Caki2 (cell line): Measurements from ENCODE around the gene KIAA2012. TPM values are rescaled to one million over a fixed set of nuclear protein-coding genes. Genes with fewer than 3 reads are reported as not detected.
A peak's percentile ranks its signal among the peaks of the same experiment; 100 is the strongest.

Source experiments
- DNase-seq: peaks from one replicate; pipeline ENCODE4 v3.0.0-alpha.2; 2015; ENCODE audit warnings: low read depth
- in situ Hi-C: cut with HindIII; loops from 2 replicates; pipeline ENCODE4 v1.10.0; 2016; ENCODE audit warnings: low sequenced_read_pairs, low pct_unique_long_range_greater_than_20kb, mixed read lengths
- total RNA-seq: library from RNA; depleted of rRNA; stranded (reverse); fragments of >200 nt; shearing (Covaris generic); gene quantifications from 2 replicates; pipeline ENCODE4 v1.2.3, GENCODE V29; 2014; ENCODE audit warnings: low replicate concordance

KIAA2012 gene
- total RNA-seq, 1 experiment from 2014 or later = not detected

DNA sequence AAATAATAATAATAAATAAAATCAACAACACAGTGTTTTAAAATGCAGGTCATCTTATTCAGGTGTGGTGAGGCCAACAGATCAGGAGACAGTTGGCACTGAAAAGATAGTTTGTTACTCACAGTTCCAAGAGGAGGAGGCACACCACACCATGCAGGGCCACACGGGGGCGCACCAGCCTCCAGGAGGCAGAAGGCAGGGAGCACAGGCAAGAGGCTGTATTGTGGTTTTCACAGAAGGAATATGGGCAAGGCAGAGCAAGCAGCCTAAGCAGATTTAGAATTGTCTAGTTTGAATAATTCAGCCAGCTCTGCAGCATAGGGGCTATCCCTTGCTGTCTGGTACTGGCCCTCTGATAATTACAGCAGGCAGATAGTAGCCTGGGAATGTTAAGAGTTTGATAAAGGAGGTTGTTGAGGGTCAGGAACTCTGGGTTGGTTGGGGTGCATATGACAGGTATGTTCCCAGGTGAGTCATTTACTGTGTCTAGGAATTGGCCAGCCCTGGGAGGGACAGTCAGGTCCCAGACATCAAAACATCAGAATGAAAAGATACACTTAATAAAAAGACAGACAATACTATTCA lies 31.3 kb downstream of the KIAA2012 start:
- DNase-seq = peak; percentile 26
- in situ Hi-C loops = no loop called here

DNA sequence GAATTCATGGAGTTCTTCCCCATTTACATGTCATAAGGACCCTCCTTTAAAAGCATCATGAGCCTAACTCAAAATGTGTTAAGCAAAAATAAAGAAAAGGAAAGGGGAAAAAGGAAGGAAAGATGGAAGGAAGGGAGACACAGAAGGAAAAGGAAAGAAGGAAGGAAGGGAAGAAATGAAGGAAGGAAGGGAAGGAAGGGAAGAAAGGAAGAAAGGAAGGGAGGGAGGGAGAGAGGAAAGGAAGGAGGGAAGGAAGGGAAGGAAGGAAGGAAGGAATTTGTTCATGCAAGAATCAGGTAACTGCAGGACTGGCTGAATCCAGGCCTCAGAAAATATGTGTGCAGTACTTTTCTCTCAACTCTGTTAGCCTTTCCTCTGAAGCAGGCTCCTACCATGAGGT lies 32.0 kb downstream of the KIAA2012 start:
- DNase-seq = no peak
- in situ Hi-C loops = no loop called here

DNA sequence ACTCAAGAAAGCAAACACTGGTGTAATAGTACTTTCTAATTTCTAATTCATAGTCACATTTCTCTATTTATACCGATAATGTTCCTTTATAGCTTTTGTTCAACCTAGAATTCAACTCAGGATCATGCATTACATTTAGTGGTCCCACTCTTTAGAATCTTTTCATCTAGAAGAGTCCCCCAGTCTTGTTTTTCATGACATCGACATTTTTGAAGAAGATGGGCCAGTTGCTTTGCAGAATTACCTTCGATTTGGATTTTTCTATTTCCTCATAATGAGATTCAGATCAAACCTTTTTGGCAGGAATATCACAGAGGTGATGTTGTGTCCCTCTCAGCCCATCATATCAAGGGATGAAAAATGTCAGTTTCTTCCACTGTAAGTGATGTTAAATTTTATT lies 35.3 kb downstream of the KIAA2012 start:
- no peak for DNase-seq
- in situ Hi-C loops = no loop called here

DNA sequence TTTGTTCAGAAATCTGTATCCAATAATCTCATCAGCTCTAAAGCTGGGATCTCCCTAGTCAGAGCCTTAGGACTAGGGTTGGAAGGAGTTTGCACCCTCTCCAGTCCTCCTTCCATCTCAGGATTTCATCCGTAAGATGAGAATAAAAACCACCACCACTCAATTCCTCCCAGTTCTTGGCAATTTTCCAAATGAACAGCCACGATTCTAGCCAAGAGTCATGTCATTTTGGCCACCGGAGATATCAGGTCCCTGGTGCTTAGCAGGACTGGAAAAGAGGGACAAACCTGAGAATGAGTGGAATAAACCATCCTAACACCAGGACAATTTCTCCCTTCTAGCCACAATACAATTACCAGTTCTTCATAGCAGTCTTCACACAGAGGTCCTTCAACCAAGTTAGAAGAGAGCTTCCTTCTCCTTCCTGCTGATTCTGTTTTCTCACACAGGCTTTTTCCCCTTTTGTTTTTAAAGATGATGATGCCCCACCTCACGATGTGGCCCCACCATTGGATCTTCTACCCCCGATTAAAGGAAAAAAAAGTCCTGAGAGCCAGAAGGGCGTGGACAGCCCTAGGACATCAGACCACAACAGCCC lies 36.2 kb downstream of the KIAA2012 start:
- in situ Hi-C loops = no loop called here
- no peak for DNase-seq

DNA sequence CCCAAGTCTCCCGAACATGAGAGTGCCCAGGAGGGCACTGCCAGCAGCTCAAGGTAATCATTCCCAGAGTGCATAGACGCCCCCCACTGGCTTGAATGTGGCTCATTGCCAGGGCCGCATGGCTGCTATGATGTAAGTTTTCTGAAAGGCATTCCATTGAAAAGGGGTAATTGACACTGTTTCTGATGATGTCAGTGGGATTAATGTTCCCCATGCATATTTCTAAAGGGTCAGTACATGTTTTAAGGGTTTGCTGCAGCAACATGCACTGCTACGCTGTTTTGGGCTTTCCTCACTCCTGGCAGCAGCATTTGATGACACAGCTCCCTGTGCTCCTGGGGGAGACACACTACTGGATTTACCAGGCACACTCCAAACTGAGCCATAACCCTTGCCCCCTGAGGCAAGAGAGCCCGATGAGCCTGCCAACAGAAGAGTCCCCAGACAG lies 36.7 kb downstream of the KIAA2012 start:
- in situ Hi-C loops = no loop called here
- DNase-seq = no peak

DNA sequence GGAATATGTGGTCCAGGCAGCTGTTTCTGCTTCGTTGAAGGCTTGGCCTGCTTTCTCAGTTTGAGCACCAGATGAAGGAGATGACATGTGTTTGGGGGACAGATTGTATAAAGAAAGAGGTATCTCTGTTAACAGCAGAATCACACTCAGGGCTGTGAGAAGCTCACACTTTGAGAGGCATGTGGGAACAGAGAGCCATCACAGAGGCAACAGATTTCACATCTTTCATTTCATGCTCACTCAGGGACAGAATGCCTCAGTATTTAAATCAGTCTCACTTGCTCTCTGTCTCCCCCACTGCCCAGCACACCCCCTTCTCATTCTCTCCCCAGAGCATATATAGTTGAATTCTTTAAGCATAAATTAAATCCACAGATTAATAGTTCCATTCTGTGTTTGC lies 37.4 kb downstream of the KIAA2012 start:
- in situ Hi-C loops = no loop called here
- no peak for DNase-seq

DNA sequence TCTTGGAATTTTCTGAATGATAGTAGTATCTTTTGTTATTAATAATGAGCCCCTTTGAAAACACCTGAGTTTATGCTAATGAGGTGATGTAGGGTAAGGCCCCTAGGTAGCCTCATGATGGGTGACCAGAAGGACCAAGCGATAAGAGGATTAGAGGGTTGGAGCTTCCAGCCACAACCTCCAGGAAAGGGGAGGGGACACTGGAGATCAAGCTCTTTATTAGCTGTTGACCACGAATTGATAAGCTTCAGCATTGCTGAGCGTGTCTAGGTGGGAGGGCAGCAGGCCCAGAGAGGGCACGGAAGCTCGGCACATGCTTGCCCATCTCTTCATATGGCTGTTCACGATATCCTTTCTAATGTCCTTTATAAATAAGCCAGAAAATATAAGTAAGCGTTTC lies 39.0 kb downstream of the KIAA2012 start:
- in situ Hi-C loops = no loop called here
- DNase-seq = no peak

DNA sequence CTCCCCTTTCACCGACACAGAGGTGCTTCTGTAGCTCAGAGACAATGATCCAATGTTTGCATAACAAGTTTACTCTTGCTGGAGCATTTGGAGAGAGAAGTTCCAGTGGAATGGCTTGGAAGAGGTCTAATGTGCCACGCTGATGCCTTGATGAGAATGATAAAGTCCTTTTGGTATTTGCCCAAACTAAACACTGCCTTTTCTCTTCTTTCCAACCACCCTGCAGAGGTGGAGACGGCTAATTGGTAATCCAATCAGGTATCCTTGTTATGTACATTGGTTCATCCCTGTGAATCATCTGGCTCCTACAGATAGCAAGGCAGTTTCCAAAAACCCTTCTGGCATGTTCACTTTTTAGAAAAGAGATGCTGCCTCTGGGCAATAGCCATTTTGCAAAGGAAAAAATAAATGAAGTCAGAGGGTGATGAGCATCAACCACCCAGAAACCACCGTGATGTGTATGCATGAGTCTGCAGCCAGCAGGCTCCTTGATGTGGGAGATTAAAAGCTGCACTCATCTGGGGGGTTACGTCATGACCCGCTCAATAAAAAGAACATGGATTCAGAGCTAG lies 40.6 kb downstream of the KIAA2012 start:
- DNase-seq = no peak
- in situ Hi-C loops = no loop called here

DNA sequence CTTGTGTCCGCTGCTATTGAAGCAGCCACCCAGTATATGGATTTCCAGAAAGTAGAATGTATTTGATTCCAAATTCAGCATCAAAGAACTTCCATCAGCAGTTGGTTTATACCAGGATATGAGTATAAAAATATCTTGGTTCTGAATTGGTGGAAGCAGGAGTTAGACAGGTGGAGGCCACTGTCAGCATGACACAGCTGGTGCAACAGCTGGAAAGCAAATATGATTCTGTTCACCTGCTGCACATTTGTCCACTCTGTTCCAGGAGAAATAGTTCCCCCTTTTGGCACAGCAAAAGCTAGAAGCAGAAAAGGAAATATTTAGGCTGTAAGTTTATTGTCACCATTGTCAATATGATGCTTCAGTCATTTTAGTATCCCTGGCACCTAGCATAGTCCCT lies 41.2 kb downstream of the KIAA2012 start:
- no peak for DNase-seq
- in situ Hi-C loops = no loop called here

DNA sequence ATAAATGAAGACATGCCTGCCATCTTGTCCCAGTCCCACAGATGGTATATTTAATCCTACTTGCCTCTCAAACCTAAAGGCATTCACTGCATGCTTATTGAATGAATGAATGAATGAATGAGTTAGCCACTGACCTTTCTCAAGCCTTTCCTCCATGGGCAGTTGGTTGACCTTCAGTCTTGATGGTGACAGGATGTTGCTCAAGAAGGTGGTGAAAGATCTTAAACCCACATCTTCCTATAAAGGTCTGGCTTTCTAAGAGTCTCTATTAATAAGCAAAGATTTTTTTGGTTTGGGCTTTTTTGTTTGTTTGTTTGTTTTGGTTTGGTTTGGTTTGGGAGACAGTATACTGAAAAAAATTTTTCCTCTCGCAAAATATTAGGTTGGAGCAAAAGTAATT lies 41.7 kb downstream of the KIAA2012 start:
- in situ Hi-C loops = no loop called here
- no peak for DNase-seq

DNA sequence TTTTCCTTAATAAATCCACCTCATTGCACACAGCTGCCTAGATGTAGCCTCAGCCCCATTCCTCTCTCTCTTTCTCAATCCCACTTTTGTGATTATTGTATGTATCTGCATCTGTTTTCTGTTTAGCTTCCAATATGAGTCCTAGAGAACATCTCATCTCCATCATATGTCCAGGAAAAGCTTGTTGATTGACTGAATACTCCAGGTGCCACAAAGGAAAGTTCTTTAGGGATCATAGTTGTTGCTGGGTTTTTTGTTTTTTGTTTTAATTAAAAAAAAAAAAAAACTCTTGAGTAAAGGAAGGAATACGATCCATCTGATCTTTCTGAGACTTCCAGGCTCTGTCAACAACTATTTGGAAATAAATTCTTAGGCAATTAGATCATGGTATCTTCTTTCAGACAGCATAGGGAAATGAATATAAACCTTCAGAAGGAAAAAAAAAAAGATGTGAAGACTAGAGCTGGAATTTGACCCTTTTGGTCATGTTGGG lies 42.5 kb downstream of the KIAA2012 start:
- DNase-seq = no peak
- in situ Hi-C loops = no loop called here

DNA sequence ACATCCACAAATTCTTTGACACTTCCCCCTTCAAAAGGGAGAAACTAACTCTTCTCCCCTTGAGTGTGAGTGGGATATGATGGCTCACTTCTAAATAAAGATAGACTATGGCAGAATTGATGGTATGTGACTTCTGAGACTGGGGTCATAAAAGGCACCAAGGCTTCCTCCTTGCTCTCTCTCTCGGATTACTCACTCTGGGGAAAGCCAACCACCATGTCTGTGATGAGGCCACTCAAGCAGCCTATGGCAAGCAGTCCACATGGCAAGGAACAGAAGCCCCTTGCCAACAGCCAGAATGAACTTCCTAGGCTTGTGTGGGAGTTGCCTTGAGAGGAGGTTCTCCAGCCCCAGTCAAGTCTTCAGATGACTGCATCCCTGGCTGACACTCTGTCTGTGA lies 43.6 kb downstream of the KIAA2012 start:
- in situ Hi-C loops = no loop called here
- DNase-seq = no peak

DNA sequence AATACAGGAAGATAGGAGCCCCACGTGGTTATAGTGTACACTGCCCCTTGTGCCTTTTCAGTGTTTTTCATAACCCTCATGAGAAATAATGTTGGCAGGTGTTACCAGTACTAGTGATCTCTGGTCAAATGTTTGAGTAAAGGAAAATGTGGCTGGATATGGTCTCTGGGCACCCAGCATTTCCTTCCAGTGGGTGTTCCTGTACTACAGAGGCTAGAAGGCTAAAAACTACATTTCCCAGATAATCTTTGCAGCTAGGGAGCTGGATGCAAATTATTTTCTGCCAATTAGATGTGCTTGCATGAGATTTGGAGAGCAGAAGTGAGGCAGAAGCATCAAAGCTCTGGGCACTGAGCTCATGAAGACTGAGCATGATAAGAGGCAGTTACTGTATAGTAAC lies 45.1 kb downstream of the KIAA2012 start:
- in situ Hi-C loops = no loop called here
- DNase-seq = no peak

DNA sequence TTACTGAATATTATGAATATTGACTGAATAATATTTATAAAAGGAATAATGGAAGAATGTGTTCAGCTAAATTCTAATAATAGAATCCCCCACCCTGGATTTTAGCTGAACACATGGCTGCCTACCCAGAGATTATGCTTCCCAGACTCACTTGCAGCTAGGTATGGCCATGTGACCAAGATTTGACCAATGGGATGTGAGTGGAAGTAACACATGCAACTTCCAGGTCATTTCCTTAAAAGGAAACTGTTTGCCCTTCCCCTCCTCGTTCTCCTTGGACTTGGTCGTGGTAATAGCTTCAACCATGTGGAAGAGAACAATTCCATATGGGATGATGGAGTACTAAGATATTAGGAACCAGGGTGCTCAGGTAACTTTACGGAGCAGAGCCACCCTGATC lies 47.8 kb downstream of the KIAA2012 start:
- in situ Hi-C loops = no loop called here
- DNase-seq = no peak

DNA sequence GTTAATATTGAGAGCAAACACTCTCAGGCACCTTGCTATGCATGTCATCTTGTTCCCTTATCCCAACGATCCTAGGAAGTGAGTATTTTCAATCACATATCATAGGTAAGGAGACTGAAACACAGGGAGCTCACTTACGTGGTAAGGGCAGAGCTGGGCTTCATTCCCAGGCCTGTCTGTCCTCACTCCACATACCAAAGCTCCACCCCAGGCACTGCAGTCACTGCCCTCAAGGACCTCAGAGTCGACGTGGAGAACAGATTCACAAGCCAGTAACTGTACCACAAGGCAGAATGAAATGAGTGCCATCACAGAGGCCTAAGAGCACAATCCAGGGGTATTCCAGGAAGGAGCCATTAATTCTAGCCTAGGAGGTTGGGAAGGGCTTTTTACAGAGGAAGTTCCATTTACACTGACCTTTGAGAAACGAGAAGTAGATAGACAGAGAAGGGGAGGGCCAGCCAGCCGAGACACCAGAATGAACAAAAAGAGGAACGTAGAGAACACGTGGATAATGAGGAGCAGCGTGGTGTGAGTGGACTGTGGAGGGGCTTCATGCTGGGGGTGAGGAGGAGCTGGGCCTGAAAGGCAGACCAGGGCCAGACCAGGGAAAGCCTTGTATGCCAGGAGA lies 48.6 kb downstream of the KIAA2012 start:
- in situ Hi-C loops = no loop called here
- DNase-seq = no peak

DNA sequence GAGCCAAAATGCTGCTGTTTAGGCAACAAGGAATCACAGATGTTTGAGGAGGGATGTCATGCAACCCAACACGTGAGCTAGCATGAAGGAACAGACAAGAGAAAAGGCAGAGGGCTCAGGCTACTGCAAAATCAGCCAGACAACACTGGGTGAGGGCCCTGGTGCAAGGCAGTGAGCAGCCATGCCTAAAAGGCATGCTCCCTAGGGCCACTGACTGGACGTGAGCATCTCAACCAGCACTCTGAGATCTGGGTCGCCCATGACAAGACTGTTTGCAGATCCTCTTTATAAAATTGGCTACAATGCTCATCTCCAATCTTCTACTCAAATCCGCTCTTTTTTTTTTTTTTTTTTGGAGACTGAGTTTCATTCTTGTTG lies 49.1 kb downstream of the KIAA2012 start:
- in situ Hi-C loops = no loop called here
- DNase-seq = no peak

DNA sequence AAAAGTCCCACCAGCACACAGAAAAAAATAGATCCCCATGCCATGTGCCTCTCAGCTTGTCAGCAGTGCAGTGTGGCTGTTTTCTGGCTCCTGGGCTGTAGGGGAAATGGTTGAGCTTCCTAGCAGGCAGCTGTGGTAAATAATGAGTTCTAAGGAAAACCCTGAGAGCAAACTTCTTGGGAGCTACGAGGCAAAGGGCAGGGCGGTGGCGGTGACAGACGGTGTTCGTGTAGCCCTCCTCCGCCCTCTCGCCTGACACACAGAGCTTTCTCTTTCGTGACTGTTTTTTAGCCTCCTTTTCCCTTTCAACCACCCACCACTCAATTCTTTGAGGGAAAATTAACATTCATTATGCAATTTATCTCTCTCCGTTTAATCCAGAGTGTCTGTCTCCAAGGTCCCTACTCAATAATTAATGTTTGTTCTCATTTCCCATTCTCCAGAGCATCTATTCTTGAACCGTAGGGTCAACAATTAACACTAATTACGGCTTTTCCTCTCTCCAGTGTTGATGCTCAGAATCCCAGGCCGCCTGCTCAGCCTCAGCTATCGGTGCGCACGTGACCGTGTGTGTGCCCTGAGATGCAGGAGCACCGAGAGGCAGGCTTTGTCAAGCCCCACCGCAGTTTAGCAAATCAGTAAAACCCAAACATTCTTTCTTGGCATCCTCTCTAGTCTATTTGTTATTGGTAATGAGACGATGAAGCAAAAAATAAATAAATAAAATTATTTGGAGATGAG lies 50.1 kb downstream of the KIAA2012 start:
- no peak for DNase-seq
- in situ Hi-C loops = no loop called here

DNA sequence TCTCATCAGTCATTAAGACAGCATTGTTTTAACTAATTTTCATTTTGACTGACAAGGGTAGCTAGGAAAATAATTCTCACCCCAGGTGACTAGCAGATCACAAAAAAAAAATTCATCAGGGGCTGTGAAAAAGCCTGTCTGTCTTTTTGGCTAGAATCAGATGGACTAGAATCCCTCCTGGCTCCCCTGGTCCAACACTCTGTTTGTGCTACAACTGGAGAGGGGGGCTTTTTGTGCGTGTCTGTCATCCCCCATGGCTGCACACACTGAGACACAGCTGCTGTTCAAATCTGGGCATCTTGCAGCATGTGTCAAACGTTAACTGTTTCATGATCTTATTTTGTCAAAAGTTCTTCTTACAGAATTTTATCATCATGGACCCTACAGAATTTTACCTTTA lies 51.2 kb downstream of the KIAA2012 start:
- DNase-seq = no peak
- in situ Hi-C loops = no loop called here
